Sciatic nerve (tissue), 2 donors: Measurements from ENCODE around the gene IFNA10. TPM values are rescaled to one million over a fixed set of nuclear protein-coding genes. Genes with fewer than 3 reads are reported as not detected.
"Not testable (repeated sequence)": the region's sequence is repeated elsewhere in the genome, so short reads cannot be mapped to it uniquely, and the experiment has no call there.

Experiments
- ATAC-seq: fragments of 200-7000 bp; cut with Tn5 transposase; one replicate; pipeline ENCODE4 v1.9.1; 2020; ENCODE audit warnings: mild to moderate bottlenecking, moderate library complexity
- DNase-seq: peaks from one replicate; pipeline ENCODE4 v3.0.0-alpha.2; 2020; ENCODE audit warnings: low spot score
- intact Hi-C: fragments of 100-400 bp; cut with DNase I; formaldehyde crosslinking; loops from one replicate; pipeline ENCODE4 v1.14.2; 2022
- total RNA-seq: library from RNA; stranded (reverse); fragmentation: NEBNext Ultra II Directional; extraction: Animal tissue kit (Norgen Biotek cat#: 25700); gene quantifications from one replicate; pipeline ENCODE4 v1.2.1, GENCODE V29; 2021
- donor health status: DM: no; HTN: no; CAD: no.
- donor health status: DM: no; HTN: no; CAD: no.

IFNA10 gene
- total RNA-seq, result not detected

GRCh38 chr9:21207043-21207442, at the start of gene IFNA10:
TSS of gene IFNA10 (minus strand) at chr9:21207143. CDS start at chr9:21207097, 46 bp downstream.
- ATAC-seq, intact Hi-C loops, DNase-seq: not testable (repeated sequence)

GRCh38 chr9:21255538-21256212, 48.7 kb upstream of the IFNA10 start:
- ATAC-seq, result no peak
- intact Hi-C loops, result no loop called here
- no peak for DNase-seq

- ATAC-seq (peak; percentile 85), DNase-seq (peak; percentile 61)
- intact Hi-C loops, result no loop called here
Measured at GRCh38 chr9:21252721-21253547, 46.0 kb upstream of the IFNA10 start.

GRCh38 chr9:21251638-21252037, 44.7 kb upstream of the IFNA10 start:
- no peak for DNase-seq
- intact Hi-C loops, result no loop called here
- no peak for ATAC-seq

GRCh38 chr9:21251190-21251589, 44.2 kb upstream of the IFNA10 start:
- intact Hi-C loops, result no loop called here
- ATAC-seq, result no peak
- DNase-seq, result no peak

- intact Hi-C loops, result no loop called here
- DNase-seq (no peak), ATAC-seq (no peak)
Measured at GRCh38 chr9:21244836-21245235, 37.9 kb upstream of the IFNA10 start.

- intact Hi-C loops, result no loop called here
- ATAC-seq (no peak), DNase-seq (no peak)
Measured at GRCh38 chr9:21239911-21240310, 33.0 kb upstream of the IFNA10 start, which contains the start of gene IFNA14. TSS of gene IFNA14 (minus strand) at chr9:21240005. CDS start at chr9:21239935, 70 bp downstream.

- ATAC-seq, DNase-seq, intact Hi-C loops: not testable (repeated sequence)
Measured at GRCh38 chr9:21236360-21236714, 29.4 kb upstream of the IFNA10 start.

GRCh38 chr9:21235468-21236359, 28.8 kb upstream of the IFNA10 start:
- intact Hi-C loops, result not testable (repeated sequence)
- ATAC-seq, result peak; percentile 75

GRCh38 chr9:21234153-21234687, 27.3 kb upstream of the IFNA10 start:
- ATAC-seq, result no peak
- intact Hi-C loops, result no loop called here
- no peak for DNase-seq

More at GRCh38 chr9:21235468-21236359, 28.8 kb upstream of the IFNA10 start:
- DNase-seq, result not testable (repeated sequence)

- ATAC-seq (no peak), DNase-seq (no peak)
- intact Hi-C loops, result no loop called here
Measured at GRCh38 chr9:21233258-21233657, 26.3 kb upstream of the IFNA10 start.

- no peak for ATAC-seq
- intact Hi-C loops, result no loop called here
- no peak for DNase-seq
Measured at GRCh38 chr9:21228122-21228521, 21.2 kb upstream of the IFNA10 start, which contains the start of gene IFNA17. TSS of gene IFNA17 (minus strand) at chr9:21228222. CDS start at chr9:21228173, 49 bp downstream.

- DNase-seq, ATAC-seq, intact Hi-C loops: not testable (repeated sequence)
Measured at GRCh38 chr9:21217211-21217610, 10.3 kb upstream of the IFNA10 start, which contains the start of gene IFNA16. TSS of gene IFNA16 (minus strand) at chr9:21217311. CDS start at chr9:21217305, 6 bp downstream.

GRCh38 chr9:21213411-21214326, 6.7 kb upstream of the IFNA10 start:
- DNase-seq, ATAC-seq, intact Hi-C loops: not testable (repeated sequence)

GRCh38 chr9:21212160-21212559, 5.2 kb upstream of the IFNA10 start:
- ATAC-seq, DNase-seq, intact Hi-C loops: not testable (repeated sequence)

GRCh38 chr9:21210782-21211181, 3.8 kb upstream of the IFNA10 start:
- DNase-seq, intact Hi-C loops, ATAC-seq: not testable (repeated sequence)

GRCh38 chr9:21210311-21210710, 3.4 kb upstream of the IFNA10 start:
- no peak for DNase-seq
- intact Hi-C loops, result no loop called here
- ATAC-seq, result no peak

GRCh38 chr9:21205204-21205603, 1.7 kb downstream of the IFNA10 start:
- DNase-seq, result no peak
- ATAC-seq, result no peak
- intact Hi-C loops, result no loop called here
